DND-41 (cell line): ENCODE data around the gene PVALEF.

Source experiments
- ATAC-seq: fragments of 200-7000 bp; cut with Tn5 transposase; 3 replicates; pipeline ENCODE4 v1.9.1; 2021; ENCODE audit warnings: low read depth; ENCODE audit not compliant: insufficient read depth
- DNase-seq: peaks from one replicate; pipeline ENCODE4 v3.0.0-alpha.2; 2020
- H2AFZ ChIP-seq: 2 replicates; pipeline ENCODE4 v1.6.0; 2012; ENCODE audit warnings: low read depth, low read length
- H3K27ac ChIP-seq: 2 replicates; pipeline ENCODE4 v1.5.1; 2012; ENCODE audit warnings: low read length, inconsistent platforms
- H3K27me3 ChIP-seq: fragments of 200-600 bp; sonication (generic); 2 replicates; pipeline ENCODE4 v1.6.0; 2012; ENCODE audit warnings: low read length, mild to moderate bottlenecking, inconsistent platforms; ENCODE audit not compliant: insufficient read depth, poor library complexity
- H3K36me3 ChIP-seq: 2 replicates; pipeline ENCODE4 v1.5.1; 2012; ENCODE audit warnings: low read length, inconsistent platforms; ENCODE audit not compliant: insufficient read depth
- H3K4me1 ChIP-seq: 2 replicates; pipeline ENCODE4 v1.5.1; 2012; ENCODE audit warnings: mild to moderate bottlenecking, low read length; ENCODE audit not compliant: insufficient read depth
- H3K4me2 ChIP-seq: 2 replicates; pipeline ENCODE4 v1.6.0; 2012; ENCODE audit warnings: mild to moderate bottlenecking, moderate library complexity, low read length, inconsistent platforms; ENCODE audit not compliant: insufficient read depth
- H3K4me3 ChIP-seq, 2 experiments: fragments of 200-600 bp in 1 of 2; shearing (Covaris generic) in 1 of 2; 2 replicates each; pipeline ENCODE4 v1.5.1; 2012 to 2016; ENCODE audit warnings: inconsistent platforms in 2 of 2, low read length in 2 of 2, mild to moderate bottlenecking in 2 of 2, low read depth in 1 of 2, moderate library complexity in 1 of 2
- H3K79me2 ChIP-seq: 2 replicates; pipeline ENCODE4 v1.6.0; 2012; ENCODE audit warnings: low read length, inconsistent platforms; ENCODE audit not compliant: insufficient read depth
- H3K9ac ChIP-seq: 2 replicates; pipeline ENCODE4 v1.6.0; 2012; ENCODE audit warnings: low read depth, mild to moderate bottlenecking, inconsistent platforms, low read length, moderate library complexity
- H3K9me3 ChIP-seq: 2 replicates; pipeline ENCODE4 v1.5.1; 2012; ENCODE audit warnings: low read length, moderate library complexity, mild to moderate bottlenecking, inconsistent platforms; ENCODE audit not compliant: insufficient read depth, severe bottlenecking
- H4K20me1 ChIP-seq: 2 replicates; pipeline ENCODE4 v1.6.0; 2012; ENCODE audit warnings: low read length; ENCODE audit not compliant: insufficient read depth
- EZH2 ChIP-seq: IDR thresholded peaks from 3 replicates; pipeline ENCODE4 v1.6.1; 2012; ENCODE audit warnings: borderline replicate concordance, low read depth, mild to moderate bottlenecking, moderate library complexity, low read length, inconsistent platforms; ENCODE audit not compliant: severe bottlenecking
- TF ChIP-seq, protein P1 (sequence below): IDR thresholded peaks from 2 replicates; pipeline ENCODE4 v1.5.1; 2012; ENCODE audit warnings: borderline replicate concordance, low read length, moderate library complexity, mild to moderate bottlenecking; ENCODE audit not compliant: poor library complexity, severe bottlenecking; ENCODE audit errors: extremely low read depth

Gene PVALEF

DNA sequence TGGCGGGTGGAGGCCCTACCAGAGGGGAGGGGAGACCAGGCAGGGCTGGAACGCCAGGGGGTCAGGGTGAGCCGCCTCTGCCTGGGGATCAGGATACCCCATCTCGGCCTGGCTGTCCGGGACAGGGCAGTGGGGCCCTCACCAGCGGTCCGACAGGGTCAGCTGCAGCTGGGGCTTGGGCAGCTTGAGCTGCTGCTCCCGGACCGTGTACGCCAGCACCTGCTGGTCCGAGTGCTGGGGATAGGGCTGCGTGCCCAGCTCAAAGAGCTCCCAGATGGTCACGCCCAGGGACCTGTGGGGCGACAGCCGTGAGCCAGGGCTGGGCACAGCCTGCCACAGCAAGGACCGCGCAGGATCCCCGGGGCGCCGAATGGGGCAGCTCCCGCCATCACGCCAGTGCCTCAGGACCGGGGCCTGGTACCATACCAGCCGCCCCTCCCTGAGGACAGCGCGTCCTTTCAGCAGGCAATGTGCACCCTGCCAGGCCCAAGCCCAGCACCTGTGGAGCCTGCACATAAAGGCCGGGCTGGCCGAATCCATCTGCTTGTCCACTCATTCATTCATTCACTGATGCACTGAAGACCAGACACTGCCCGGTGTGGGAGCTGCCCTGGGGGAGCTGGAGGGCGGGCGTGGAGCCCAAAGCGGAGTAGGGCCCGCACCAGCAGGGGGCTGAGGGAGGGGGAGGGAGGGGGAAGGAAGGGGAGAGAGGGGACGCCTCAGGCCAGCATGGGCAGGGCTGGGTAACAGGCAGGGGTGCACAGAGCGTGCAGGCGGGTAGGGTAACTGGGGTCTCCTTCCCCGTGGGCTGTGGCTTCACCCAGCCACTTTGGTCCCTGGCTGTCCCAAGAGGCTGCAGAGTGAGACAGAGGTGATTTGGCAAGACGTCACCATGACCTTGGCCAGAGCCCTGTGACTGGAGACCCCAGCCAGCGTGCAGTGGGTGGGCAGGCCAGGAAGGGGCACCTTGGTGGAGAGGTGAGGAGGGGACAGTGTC lies 42.0 kb upstream of the PVALEF start:
- H4K20me1 ChIP-seq = 0 out of 2 replicates have a peak, but pooled peaks cover 2% of the 10 kb centered on the region
- H3K9me3 ChIP-seq = no peaks in the 10 kb centered on the region
- TF ChIP-seq, protein P1, sequence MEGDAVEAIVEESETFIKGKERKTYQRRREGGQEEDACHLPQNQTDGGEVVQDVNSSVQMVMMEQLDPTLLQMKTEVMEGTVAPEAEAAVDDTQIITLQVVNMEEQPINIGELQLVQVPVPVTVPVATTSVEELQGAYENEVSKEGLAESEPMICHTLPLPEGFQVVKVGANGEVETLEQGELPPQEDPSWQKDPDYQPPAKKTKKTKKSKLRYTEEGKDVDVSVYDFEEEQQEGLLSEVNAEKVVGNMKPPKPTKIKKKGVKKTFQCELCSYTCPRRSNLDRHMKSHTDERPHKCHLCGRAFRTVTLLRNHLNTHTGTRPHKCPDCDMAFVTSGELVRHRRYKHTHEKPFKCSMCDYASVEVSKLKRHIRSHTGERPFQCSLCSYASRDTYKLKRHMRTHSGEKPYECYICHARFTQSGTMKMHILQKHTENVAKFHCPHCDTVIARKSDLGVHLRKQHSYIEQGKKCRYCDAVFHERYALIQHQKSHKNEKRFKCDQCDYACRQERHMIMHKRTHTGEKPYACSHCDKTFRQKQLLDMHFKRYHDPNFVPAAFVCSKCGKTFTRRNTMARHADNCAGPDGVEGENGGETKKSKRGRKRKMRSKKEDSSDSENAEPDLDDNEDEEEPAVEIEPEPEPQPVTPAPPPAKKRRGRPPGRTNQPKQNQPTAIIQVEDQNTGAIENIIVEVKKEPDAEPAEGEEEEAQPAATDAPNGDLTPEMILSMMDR = no peak
- TF ChIP-seq EZH2 = no peak
- DNase-seq = no peak
- no peaks in the 10 kb centered on the region for H3K4me1 ChIP-seq
- no peak overlapping the region for H3K4me3 ChIP-seq
- H3K9ac ChIP-seq = no peak overlapping the region
- H3K79me2 ChIP-seq = no peaks in the 10 kb centered on the region
- H3K4me2 ChIP-seq = no peak overlapping the region
- no peak overlapping the region for H2AFZ ChIP-seq
- no peaks in the 10 kb centered on the region for H3K36me3 ChIP-seq
- H3K27me3 ChIP-seq = peaks cover 3% of the 10 kb centered on the region
- no peak overlapping the region for H3K27ac ChIP-seq
- ATAC-seq = no peak

DNA sequence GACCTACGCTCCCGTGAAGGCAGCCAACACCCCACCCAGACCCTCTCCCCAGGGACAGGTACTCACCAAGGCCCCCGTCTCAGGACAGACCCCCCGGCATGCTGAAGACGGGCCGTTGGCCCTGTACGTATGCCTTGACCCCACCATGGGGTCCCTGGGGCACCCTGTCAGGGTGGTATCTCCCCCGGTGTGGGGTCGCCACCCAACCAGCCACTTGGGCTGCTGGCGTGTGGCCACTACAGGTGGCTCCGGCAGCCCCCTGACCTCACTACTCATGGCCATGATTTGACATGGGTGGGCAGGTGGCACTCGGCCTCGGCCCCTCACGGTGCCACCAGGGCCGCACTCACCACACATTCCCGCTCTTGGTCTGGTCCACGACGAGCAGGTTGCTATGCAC lies 40.9 kb upstream of the PVALEF start:
- Histone ChIP-seq H3K9me3 (no peaks in the 10 kb centered on the region), H3K9ac (no peak overlapping the region), H3K4me3 (no peak overlapping the region), H3K27ac (no peak overlapping the region), H3K4me2 (no peak overlapping the region), H3K79me2 (no peaks in the 10 kb centered on the region), H4K20me1 (peaks cover 6% of the 10 kb centered on the region; the same call in 1 of the 2 replicates), H2AFZ (no peak overlapping the region), H3K36me3 (no peaks in the 10 kb centered on the region), H3K4me1 (no peaks in the 10 kb centered on the region), H3K27me3 (peaks cover 4% of the 10 kb centered on the region)
- ATAC-seq (no peak), DNase-seq (no peak)
- no peak for TF ChIP-seq EZH2
- TF ChIP-seq, protein P1 = no peak

DNA sequence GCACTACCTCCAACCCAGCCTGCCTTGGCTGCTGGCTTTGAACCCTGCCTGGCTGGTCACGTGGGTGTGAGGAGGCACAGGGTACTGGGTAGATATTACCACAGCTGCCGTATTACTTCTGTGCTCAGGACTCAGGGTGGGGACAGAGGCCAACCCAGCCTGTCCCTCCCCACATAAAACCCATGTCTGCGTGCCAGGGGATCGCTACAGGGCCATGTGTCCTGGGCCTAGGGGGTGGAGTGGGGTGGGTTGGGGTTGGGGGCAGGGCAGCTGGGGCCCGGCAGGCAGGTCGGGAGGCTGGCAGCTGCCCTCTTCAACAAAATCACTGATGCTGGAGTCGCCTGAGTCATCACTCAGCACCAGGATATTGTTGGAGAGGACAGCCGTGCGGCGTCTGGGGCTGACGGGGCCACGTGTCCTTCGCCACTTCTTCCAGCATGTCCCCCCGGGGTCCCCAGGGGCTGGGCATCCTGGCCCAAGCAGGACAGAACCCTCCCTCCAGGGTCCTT lies 39.7 kb upstream of the PVALEF start:
- ATAC-seq (no peak), DNase-seq (no peak)
- H3K27me3 ChIP-seq = peaks cover 4% of the 10 kb centered on the region
- H3K9me3 ChIP-seq = no peaks in the 10 kb centered on the region
- H3K4me3 ChIP-seq = no peak overlapping the region
- no peak overlapping the region for H2AFZ ChIP-seq
- H3K9ac ChIP-seq = no peak overlapping the region
- TF ChIP-seq, protein P1 = no peak
- no peak for TF ChIP-seq EZH2
- H3K4me1 ChIP-seq = no peaks in the 10 kb centered on the region
- no peaks in the 10 kb centered on the region for H3K36me3 ChIP-seq
- H4K20me1 ChIP-seq = peaks cover 6% of the 10 kb centered on the region
- no peaks in the 10 kb centered on the region for H3K79me2 ChIP-seq
- H3K4me2 ChIP-seq = no peak overlapping the region
- no peak overlapping the region for H3K27ac ChIP-seq
